ENCODE measurements around the gene ZNF318.

- TF ChIP-seq, protein P1, sequence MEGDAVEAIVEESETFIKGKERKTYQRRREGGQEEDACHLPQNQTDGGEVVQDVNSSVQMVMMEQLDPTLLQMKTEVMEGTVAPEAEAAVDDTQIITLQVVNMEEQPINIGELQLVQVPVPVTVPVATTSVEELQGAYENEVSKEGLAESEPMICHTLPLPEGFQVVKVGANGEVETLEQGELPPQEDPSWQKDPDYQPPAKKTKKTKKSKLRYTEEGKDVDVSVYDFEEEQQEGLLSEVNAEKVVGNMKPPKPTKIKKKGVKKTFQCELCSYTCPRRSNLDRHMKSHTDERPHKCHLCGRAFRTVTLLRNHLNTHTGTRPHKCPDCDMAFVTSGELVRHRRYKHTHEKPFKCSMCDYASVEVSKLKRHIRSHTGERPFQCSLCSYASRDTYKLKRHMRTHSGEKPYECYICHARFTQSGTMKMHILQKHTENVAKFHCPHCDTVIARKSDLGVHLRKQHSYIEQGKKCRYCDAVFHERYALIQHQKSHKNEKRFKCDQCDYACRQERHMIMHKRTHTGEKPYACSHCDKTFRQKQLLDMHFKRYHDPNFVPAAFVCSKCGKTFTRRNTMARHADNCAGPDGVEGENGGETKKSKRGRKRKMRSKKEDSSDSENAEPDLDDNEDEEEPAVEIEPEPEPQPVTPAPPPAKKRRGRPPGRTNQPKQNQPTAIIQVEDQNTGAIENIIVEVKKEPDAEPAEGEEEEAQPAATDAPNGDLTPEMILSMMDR (IDR thresholded peaks at IDR 0.05) = no peak
- no peak for TF ChIP-seq POLR2A (IDR thresholded peaks at IDR 0.05)
Measured at GRCh38 chr6:43293698-43294097, 75.7 kb downstream of the ZNF318 start.
